Tibial nerve (tissue), 3 donors: ENCODE data around the gene PPP1R1A.

Experiments used
- CTCF ChIP-seq, 5 experiments: fragments of 200-600 bp in 3 of 5; fragments of 450-650 bp in 2 of 5; sonication (generic) in 3 of 5; IDR thresholded peaks; one replicate each; pipeline ENCODE4 v1.5.1; 2016 to 2019; ENCODE audit warnings: antibody characterized with exemption in 5 of 5, mild to moderate bottlenecking in 3 of 5, moderate library complexity in 2 of 5
- POLR2A ChIP-seq, 2 donors: fragments of 450-650 bp; IDR thresholded peaks; one replicate each; pipeline ENCODE4 v1.6.1; 2017; ENCODE audit warnings: antibody characterized with exemption in 2 of 2, mild to moderate bottlenecking in 2 of 2, moderate library complexity in 2 of 2

- no peak for TF ChIP-seq POLR2A (IDR thresholded peaks at IDR 0.05)
- TF ChIP-seq CTCF (IDR thresholded peaks at IDR 0.05), result no peak
Measured at GRCh38 chr12:54571193-54572188, 17.0 kb downstream of the PPP1R1A start.
